RWPE2 (cell line): ENCODE data around the gene NNT.

ENCODE experiments used
- ATAC-seq: fragments of 200-7000 bp; cut with Tn5 transposase; 3 replicates; pipeline ENCODE4 v1.9.1; 2021; ENCODE audit warnings: low read depth
- DNase-seq: peaks from one replicate; pipeline ENCODE4 v3.0.0-alpha.2; 2020; ENCODE audit warnings: low spot score
- H3K27ac ChIP-seq: fragments of 450-650 bp; 2 replicates; pipeline ENCODE4 v1.5.1; 2017; ENCODE audit warnings: mild to moderate bottlenecking; ENCODE audit not compliant: poor library complexity, severe bottlenecking
- H3K27me3 ChIP-seq: fragments of 250-450 bp; sonication (Bioruptor Pico); 2 replicates; pipeline ENCODE4 v1.5.1; 2021; ENCODE audit warnings: mild to moderate bottlenecking, moderate library complexity; ENCODE audit not compliant: insufficient read depth, poor library complexity, severe bottlenecking
- H3K36me3 ChIP-seq: fragments of 250-450 bp; sonication (Bioruptor Pico); 2 replicates; pipeline ENCODE4 v1.5.1; 2020; ENCODE audit warnings: low read depth, mild to moderate bottlenecking, moderate library complexity
- H3K4me1 ChIP-seq: fragments of 250-450 bp; sonication (Bioruptor Pico); 2 replicates; pipeline ENCODE4 v1.5.1; 2021; ENCODE audit warnings: mild to moderate bottlenecking, moderate library complexity; ENCODE audit not compliant: insufficient read depth, poor library complexity, severe bottlenecking
- H3K4me3 ChIP-seq: fragments of 250-450 bp; sonication (Bioruptor Pico); 2 replicates; pipeline ENCODE4 v1.5.1; 2021; ENCODE audit warnings: mild to moderate bottlenecking, moderate library complexity; ENCODE audit not compliant: severe bottlenecking
- H3K9me3 ChIP-seq: fragments of 250-450 bp; sonication (Bioruptor Pico); 2 replicates; pipeline ENCODE4 v1.5.1; 2021; ENCODE audit warnings: mild to moderate bottlenecking, moderate library complexity; ENCODE audit not compliant: severe bottlenecking
- TF ChIP-seq, protein P1 (sequence below): fragments of 450-650 bp; IDR thresholded peaks from one replicate; pipeline ENCODE4 v1.5.1; 2017; ENCODE audit warnings: mild to moderate bottlenecking, moderate library complexity; ENCODE audit not compliant: poor library complexity, severe bottlenecking

The NNT gene

DNA sequence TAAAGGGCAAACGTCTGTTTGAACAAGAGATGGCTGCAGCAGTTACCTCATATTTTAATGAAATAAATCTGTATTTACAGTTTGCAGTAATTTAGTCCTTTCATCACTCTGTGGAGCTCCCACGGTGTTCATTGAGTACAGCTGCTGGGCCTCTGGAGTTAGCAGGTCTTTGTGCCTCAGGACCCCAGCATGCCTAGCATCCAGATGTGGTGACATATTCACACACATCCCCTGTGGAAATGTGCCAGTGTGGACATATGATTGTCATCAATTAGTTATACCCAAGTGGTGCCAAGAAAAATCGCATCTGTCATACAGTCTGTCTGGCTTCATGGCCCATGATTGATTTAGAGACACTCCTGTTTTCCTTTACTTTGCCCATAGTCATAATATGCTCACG is 77.3 kb downstream of the NNT start:
- no peaks in the 10 kb centered on the region for H3K4me1 ChIP-seq
- ATAC-seq: no peak

DNA sequence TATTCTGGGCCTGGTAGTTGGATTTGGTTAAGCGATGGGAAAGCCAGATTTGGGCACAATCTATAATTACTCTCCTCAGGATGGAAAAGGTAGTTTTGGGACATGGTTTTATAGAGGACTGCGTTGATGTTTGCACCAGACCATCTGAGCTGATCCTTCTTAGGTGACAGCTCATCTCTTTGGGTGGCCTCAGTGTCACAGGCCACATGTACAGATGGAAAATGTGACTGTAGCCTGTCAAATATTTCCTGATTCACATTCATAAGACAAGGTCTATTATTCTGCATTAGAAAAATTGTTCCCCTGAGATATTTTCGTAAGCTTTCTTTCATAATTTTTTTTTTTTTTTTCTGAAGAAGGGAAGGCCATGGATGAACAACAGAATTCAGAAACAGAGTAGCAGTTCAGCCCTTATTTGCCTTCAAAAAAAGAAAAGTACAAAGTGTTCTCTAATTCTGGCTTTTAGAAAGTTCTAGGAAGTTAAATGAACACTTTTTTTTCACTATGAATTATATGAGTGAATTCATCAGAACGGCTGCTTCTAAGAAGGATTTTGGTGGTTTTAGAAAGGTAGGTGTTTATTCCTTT is 81.0 kb downstream of the NNT start:
- H3K27me3 ChIP-seq: no peaks in the 10 kb centered on the region
- H3K27ac ChIP-seq: no peak overlapping the region
- H3K4me3 ChIP-seq: no peak overlapping the region
- H3K4me1 ChIP-seq: no peaks in the 10 kb centered on the region
- TF ChIP-seq, protein P1, sequence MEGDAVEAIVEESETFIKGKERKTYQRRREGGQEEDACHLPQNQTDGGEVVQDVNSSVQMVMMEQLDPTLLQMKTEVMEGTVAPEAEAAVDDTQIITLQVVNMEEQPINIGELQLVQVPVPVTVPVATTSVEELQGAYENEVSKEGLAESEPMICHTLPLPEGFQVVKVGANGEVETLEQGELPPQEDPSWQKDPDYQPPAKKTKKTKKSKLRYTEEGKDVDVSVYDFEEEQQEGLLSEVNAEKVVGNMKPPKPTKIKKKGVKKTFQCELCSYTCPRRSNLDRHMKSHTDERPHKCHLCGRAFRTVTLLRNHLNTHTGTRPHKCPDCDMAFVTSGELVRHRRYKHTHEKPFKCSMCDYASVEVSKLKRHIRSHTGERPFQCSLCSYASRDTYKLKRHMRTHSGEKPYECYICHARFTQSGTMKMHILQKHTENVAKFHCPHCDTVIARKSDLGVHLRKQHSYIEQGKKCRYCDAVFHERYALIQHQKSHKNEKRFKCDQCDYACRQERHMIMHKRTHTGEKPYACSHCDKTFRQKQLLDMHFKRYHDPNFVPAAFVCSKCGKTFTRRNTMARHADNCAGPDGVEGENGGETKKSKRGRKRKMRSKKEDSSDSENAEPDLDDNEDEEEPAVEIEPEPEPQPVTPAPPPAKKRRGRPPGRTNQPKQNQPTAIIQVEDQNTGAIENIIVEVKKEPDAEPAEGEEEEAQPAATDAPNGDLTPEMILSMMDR: no peak
- no peaks in the 10 kb centered on the region for H3K36me3 ChIP-seq
- H3K9me3 ChIP-seq: no peaks in the 10 kb centered on the region
- no peak for ATAC-seq
- DNase-seq: no peak

More for the DNA sequence above, 77.3 kb downstream of the NNT start:
- H3K9me3 ChIP-seq: no peaks in the 10 kb centered on the region
- TF ChIP-seq, protein P1: no peak
- no peak for DNase-seq
- no peaks in the 10 kb centered on the region for H3K27me3 ChIP-seq
- no peak overlapping the region for H3K4me3 ChIP-seq
- H3K27ac ChIP-seq: no peak overlapping the region
- peaks cover 3% of the 10 kb centered on the region for H3K36me3 ChIP-seq

DNA sequence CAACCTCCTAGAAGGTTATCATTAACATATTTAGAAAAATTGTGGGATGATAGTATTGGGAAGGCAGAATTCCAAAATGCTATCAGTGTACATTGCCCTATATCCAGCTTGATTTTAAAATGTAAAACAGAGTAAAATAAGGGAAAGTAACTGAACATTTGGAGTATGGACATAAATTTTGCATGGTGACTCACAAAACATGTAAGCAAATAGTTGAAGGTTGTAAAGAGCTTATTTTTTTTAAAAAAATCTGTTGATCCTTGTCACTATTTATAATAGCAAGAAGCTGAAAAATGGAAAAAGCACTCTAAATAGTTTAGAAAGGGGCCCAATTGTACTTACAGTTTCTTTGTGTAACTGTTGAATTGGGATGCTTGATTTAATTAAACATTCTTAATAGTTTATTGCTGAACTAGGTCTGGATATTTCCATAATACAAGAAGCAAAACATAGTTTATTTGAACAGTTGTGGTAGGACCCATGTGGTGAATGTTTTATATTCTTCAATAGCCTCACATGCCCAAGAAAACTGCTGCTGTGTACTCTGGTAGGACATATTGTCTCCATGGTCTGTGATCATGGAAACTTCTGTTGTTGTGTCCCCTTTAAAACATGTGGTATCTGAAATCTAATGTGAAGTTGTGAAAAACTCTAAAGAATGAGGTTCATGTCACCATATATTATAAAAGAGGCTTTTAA is 82.4 kb downstream of the NNT start:
- Histone ChIP-seq H3K4me1 (no peaks in the 10 kb centered on the region), H3K27me3 (no peaks in the 10 kb centered on the region), H3K27ac (no peak overlapping the region), H3K36me3 (no peaks in the 10 kb centered on the region), H3K9me3 (no peaks in the 10 kb centered on the region), H3K4me3 (no peak overlapping the region)
- ATAC-seq: no peak
- TF ChIP-seq, protein P1: no peak
- DNase-seq: no peak

DNA sequence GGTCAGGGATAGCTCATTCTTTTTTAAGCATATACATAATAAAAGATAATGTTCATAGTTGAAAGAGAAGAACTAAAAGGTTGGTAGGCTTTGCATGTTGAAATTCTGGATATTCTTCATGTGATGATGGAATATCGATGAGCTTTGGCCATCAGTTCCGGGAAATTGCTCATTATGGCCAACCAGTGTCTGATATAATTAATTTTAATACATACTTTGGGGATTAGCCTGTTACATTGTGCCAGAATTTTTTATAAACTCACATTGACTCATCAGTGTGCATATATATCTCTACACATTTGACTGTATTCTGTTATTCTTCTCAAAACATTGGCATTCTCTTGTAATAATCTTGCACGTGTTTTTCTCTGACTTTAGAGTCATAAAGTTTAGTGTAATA is 84.3 kb downstream of the NNT start:
- Histone ChIP-seq H3K9me3 (no peaks in the 10 kb centered on the region), H3K4me3 (no peak overlapping the region), H3K27ac (no peak overlapping the region), H3K27me3 (no peaks in the 10 kb centered on the region), H3K4me1 (no peaks in the 10 kb centered on the region), H3K36me3 (no peaks in the 10 kb centered on the region)
- ATAC-seq: no peak
- TF ChIP-seq, protein P1: no peak
- DNase-seq: no peak

DNA sequence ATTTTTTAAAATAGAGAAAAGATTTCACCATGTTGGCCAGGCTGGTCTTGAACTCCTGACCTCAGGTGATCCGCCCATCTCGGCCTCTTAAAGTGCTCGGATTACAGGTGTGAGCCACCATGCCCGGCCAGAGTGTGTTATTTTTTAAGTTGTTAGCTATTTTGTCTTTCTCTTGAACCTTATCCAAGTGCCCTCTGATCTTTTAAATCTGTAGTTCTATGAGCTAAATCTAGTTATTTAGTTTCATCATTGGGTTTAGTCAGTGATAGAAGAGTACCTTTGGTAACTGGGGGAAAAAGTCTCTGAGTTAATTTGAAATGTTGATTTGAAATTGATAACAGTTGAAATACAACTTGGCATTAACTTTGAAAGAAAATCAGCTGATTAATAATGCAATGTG is 88.3 kb downstream of the NNT start:
- H3K4me3 ChIP-seq: no peak overlapping the region

More for the DNA sequence above, 88.3 kb downstream of the NNT start:
- Histone ChIP-seq H3K9me3 (no peaks in the 10 kb centered on the region), H3K27me3 (no peaks in the 10 kb centered on the region), H3K36me3 (no peaks in the 10 kb centered on the region), H3K27ac (no peak overlapping the region), H3K4me1 (no peaks in the 10 kb centered on the region)
- TF ChIP-seq, protein P1: no peak
- DNase-seq: no peak
- no peak for ATAC-seq
